ENCODE measurements around the gene OR6B1.
"Not testable (repeated sequence)": the region's sequence is repeated elsewhere in the genome, so short reads cannot be mapped to it uniquely, and the experiment has no call there.

The OR6B1 gene

DNA sequence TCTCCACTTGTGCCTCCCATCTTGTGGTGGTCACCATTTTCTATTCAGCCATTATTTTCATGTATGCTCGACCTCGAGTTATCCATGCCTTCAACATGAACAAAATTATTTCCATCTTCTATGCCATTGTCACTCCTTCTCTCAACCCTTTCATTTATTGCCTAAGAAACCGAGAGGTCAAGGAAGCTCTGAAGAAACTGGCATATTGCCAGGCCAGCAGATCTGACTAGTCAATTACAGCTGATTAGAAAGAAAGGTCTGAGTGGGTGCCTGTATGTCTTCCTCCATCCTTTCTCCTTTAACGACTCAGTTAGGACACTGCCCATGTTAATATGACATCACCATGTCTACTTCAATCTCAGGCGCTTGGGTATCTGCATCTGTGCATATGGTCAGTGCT lies 4.6 kb downstream of the OR6B1 start:
- DNase-seq = no peak
- intact Hi-C loops (cut with DNase I) = no loop called here

DNA sequence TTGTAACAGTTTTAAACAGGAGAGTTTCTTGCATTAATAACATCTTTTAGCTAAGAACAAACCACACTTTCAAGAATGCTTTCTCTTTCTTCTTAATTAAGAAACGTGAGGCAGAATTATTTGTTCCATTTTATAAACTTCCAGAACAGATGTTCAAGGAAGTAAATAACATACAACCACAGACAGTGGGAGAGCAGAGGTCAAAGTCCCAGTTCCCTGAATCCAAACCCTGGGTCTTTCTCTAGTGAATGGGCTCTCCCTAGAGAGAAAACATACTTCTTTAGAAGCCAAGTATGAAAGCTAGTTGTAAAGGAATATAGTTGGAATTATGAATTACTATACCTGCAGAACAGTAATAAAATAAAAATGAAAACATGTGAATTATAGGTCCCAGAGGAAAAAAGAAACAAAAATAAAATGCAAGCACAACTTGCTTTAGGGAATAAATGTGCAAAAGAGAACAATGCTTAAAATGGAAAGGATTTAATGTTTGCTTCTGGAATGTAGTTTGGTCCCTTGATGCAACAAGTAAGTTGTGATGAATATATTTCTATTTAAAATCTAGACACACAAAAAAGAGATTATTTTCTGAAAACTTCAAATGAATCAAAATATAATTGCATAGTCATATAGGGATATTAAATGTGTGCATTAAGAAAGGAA lies 6.0 kb downstream of the OR6B1 start:
- DNase-seq = no peak
- intact Hi-C loops (cut with DNase I) = no loop called here

DNA sequence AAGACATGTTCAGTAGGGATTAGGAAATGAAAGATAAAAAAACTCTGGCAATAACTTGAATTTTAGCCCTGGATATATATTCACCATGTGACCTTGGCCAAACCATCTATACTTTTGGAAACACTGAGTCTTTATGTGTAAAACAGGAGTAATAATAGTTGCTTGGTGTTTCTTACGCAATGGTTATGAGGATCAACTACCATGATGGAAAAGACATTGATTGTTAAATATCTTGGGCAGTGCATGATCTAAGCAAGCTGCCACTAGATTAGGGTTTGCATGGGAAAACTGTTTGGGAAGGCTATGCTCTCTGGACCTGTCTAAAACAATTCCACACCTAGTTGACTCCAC lies 6.5 kb downstream of the OR6B1 start:
- intact Hi-C loops (cut with DNase I) = no loop called here
- no peak for DNase-seq

DNA sequence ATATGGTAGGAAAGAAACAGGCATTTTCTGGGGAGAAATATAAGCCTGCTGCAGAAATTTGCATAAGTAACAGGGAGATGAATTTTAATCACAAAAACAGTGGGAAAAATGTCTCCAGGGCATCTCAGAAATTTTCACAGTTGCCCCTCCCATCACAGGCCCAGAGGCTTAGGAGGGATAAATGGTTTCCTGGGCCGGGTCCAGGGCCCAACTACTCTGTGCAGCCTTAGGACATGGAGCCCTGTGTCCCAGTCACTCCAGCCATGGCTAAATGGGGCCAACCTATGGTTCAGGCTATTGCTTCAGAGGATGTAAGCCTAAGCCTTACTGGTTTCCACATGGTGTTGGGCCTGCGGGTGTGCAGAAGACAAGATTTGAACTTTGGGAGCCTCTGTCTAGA lies 9.2 kb downstream of the OR6B1 start:
- intact Hi-C loops (cut with DNase I) = no loop called here
- DNase-seq = no peak

DNA sequence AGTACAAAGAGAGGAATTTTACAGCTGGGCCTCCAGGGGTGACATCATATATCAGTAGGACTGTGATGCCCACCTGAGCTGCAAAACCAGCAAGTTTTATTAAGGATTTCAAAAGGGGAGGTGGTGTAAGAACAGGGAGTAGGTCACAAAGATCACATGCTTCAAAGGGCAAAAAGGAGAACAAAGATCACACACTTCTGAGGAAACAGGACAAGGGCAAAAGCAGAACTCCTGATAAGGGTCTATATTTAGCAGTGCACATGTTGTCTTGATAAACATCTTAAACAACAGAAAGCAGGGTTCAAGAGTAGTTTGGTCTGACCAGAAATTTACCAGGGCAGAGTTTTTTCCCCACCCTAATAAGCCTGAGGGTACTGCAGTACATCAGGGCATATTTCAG lies 9.9 kb downstream of the OR6B1 start:
- intact Hi-C loops (cut with DNase I) = not testable (repeated sequence)

DNA sequence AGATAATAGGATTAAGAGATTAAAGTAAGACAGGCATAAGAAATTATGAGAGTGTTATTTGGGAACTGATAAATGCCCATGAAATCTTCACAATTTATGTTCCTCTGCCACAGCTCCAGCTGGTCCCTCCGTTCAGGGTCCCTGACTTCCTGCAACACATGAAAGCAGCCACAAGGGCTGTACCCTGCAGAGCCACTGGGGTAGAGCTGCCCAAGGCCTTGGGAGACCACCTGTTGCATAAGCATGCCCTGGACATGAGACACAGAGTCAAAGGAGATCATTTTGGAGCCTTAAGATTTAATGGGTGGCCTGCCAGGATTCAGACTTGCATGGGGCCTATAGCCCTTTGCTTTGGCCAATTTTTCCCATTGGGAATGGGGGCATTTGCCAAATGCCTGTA lies 10.7 kb downstream of the OR6B1 start:
- intact Hi-C loops (cut with DNase I); DNase-seq: not testable (repeated sequence)

More for the DNA sequence above, 9.9 kb downstream of the OR6B1 start:
- not testable (repeated sequence) for DNase-seq

DNA sequence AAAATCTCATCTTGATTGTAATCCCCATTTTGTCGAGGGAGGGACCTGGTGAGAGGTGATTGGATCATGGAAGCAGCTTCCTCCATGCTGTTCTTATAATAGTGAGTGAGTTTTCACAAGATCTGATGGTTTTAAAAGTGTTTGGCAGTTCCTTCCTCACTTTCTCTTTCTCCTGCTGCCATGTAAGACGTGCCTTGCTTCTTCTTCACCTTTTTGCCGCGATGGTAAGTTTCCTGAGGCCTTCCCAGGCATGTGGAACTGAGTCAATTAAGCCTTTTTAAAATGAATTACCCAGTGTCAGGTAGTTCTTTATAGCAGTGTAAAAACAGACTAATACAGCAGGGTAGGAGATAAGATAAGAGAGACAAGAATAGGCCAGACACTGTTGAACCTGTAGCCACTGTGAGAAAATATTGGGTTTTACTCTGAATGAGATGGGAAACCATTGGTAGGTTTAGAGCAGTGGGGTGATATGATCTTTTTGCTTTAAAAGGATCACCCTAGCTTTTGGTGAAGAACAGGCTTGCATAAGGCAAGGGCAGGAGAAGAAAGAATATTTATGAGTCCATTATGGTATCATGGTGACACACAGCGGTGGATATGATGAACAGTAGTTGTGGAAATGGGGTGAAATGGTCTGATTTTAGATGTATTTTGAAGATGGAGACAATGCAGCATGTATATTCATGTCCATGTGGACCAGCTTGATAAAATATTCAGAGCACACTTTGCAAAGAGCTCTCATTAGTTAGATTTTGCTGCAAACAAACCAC lies 11.5 kb downstream of the OR6B1 start:
- no peak for DNase-seq
- intact Hi-C loops (cut with DNase I) = no loop called here

DNA sequence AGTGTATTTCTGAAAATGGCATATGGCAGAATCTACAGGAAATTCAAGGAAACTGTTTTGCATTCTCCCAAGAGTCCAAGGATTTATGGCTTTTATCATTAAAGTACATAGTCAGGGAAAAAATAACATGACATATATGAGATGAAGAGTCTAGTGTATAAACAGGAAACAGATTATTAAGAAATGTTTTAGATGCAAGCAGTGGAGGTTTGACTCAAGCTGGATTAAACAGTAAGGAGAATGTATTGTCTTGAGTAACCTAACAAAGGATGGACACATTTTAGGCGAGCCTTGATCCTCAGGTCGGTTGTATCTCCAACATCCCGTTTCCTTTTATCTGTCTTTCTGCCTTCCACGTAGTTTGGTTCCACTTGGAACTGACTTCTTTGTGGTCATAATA lies 17.9 kb downstream of the OR6B1 start:
- no peak for DNase-seq
- intact Hi-C loops (cut with DNase I) = no loop called here

DNA sequence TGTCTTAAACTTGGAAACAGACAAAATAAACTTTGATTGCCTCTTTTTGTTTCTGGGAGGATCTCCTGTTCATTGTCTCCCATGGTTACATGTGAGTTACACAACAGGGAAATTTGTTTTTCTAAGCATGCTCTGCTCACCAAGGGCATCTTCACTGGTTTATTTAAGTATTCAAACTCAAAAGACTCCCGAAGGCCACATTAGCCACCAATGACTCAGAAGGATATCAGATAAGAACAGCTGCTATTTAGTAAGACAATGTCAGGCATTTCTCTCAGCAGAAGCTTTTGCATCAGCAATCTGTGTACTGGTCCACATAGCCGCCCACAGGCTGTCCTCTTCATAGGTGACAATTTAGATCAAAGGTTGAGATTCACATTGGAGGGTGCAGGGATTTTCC lies 19.3 kb downstream of the OR6B1 start:
- DNase-seq = no peak
- intact Hi-C loops (cut with DNase I) = no loop called here

DNA sequence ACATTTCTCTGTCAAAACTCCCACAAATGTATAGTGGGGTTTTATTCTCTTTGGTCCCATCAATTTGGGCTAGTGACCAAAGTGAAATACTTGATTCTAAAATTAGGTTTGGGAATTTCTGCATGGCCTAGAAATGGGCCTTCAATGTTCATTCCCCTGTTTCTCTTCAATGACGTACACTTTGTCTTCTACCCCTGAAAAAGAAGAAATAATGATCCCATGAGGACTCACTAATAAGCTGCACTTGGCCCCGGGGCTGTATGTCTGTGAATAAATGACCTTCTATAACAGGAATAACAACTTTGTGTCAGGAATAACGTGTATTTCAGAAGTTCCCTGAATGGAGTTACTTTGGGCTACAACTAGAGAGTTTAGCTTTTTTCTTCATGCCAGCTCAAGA lies 20.2 kb downstream of the OR6B1 start:
- intact Hi-C loops (cut with DNase I) = no loop called here
- DNase-seq = no peak

DNA sequence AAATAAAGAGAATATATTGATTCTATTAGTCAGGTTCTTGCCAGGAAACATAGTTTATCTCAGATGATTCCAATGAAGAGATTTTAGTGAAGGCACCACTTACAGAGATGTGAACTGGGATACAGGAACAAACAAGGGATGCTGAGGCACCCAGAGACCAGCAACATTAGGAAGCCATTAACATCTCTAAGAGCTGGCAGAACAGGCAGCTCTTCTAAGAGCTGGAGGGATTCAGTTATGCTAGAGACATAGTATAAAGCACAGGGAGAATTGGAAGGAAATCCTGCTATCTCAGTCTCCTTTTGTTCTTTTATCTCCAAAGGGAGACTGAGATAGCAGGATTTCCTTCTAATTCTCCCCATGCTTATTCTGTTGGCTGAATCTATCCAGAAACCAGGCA lies 22.0 kb downstream of the OR6B1 start:
- intact Hi-C loops (cut with DNase I) = no loop called here
- no peak for DNase-seq

DNA sequence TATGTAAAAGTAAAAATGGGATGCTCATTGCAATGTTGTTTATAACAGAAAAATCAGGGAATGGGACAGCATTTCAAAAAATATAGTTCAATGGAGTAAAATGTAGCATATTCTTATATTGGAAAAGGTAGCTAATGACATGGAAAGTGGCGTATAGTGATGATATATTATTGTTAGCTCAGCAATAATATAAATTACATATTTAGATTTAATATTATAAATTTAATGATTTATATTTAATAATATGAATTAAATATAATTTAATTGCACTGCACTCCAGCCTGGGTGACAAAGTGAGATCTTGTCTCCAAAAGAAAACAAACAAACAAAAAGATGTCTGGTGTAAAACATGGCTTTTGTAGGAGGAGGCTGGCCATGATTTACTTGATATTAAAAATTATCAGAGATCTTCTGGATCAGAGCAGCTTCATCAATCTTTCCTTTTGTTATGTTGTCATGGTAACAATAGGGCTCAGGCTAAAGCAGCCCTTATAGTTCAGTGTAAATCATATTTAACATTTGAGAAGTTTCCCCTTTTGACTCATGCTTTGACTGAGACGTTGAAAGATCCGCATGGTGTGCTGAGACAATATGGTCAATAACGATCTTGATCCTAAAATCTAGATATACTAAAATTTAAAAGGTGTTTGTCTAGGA lies 23.2 kb downstream of the OR6B1 start:
- DNase-seq = no peak
- intact Hi-C loops (cut with DNase I) = no loop called here

DNA sequence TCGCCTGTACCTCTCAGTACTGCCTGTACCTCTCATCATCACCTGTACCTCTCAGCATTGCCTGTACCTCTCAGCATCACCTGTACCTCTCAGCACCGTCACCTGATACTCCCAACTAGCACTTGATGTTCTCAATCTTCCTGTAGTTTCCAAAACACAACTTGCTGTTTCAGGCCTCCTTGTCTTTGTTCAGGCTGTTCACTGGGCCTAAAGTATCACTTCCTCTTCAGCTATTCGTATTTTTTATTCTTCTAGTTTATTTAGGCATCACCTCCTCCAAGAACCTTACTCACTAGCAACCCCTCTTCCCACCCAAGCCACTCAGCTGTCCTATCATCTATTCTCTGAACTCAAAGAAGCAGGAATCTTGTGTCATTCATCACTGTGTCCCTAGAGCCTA lies 24.1 kb downstream of the OR6B1 start:
- intact Hi-C loops (cut with DNase I) = no loop called here

DNA sequence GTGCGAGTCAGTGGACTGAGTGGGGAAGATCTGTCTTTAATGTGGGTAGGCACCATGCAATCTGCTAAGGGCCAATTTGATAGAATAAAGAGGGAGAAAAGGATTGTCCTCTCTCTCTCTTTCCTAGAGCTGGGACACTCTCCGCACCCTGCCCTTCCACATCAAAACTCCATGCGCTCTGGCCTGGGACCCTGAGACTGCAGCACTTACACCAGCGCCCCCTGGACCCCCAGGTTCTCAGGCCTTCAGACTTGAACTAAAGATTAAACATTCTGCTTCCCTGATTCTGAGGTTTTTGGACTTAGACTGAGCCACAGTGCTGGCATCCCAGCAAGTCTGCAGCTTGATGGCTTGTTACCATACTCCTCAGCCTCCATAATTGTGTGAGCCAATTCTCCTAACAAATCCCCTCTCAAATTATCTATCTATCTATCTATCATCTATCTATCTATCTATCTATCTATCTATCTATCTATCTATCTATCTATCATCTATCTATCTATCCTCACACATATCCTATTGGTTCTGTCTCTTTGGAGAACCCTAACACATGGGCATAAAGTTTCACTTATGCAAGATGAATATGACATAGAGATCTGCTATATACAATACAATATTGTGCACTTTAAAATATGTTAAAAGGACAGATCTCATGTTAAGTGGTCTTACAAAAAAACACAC lies 26.2 kb downstream of the OR6B1 start:
- DNase-seq = peak in 1 of 10 donors; percentile 67
- intact Hi-C loops (cut with DNase I) = no loop called here

More for the DNA sequence above, 24.1 kb downstream of the OR6B1 start:
- DNase-seq = no peak

DNA sequence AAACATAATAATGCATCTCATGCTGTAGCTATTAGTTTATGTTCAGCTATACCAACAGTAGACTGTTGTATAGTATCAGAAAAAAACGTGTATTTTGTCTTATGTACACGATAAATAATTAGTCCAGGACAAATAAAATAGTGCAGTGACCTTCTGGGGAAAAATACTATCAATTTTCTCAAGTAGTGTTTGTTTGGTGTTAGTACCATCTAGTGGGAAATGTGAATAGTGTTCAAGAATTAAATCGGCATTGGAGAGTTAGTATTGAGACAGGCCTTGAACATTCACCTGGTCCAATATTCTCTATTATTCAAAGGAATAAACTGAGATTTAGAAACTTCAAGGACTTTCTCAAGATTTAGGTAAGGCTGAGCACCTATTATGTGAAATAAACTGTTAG lies 26.9 kb downstream of the OR6B1 start:
- no peak for DNase-seq
- intact Hi-C loops (cut with DNase I) = no loop called here

DNA sequence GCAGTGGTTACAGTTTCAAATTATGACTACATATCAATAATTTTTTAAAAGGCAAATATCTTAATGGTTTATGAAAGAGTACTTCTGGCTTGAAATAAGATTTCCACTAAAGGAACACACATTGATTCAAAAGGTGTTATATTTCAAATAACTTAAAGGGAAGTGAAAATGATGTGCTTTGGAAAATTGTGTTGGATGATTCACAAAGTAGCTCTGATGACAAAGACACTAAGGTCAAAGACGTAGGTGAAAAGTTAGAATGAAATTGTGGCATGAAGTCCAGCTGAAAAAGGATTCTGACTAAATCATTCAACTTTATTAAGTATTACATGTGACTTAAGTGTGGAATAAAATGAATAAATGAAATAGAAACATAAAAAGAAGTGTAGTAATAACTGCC lies 27.9 kb downstream of the OR6B1 start:
- DNase-seq = no peak
- intact Hi-C loops (cut with DNase I) = no loop called here

DNA sequence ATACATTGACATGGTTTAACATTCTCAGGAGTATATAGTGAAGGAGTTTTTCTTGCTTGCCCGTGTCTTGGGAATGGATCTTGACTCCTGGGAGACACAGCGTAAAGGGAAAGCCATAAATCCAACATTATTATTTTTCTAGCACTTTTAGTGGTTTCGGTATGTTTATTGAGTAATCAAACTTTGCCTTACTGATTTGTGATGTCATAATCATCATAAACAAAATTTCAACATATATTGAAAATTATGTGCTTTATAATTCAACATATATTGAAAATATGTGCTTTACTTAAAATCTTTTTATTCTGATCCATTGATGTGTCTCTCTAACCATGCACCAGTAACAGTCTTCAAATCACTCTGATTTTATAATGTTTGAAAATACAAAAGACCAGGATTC lies 28.4 kb downstream of the OR6B1 start:
- intact Hi-C loops (cut with DNase I) = no loop called here
- no peak for DNase-seq

DNA sequence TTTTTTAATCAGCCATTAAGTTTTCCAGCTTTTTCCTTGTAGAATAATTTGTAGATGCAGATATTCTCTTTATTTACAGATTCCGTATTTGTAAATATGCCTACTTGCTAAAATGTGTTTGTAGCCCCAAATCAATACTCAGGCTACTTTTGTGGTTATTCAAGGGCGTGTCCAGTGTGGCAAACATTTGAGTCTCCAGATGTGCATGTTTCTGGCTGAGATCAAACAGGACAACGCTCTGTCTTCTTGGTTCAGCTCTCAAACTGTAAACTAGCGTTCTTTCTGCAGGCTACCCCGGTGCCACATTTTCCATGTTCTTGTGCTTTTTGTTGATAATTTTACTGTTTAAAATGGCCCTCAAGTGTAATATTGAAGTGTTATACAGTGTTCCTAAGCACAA lies 32.4 kb downstream of the OR6B1 start:
- intact Hi-C loops (cut with DNase I) = no loop called here
- no peak for DNase-seq

DNA sequence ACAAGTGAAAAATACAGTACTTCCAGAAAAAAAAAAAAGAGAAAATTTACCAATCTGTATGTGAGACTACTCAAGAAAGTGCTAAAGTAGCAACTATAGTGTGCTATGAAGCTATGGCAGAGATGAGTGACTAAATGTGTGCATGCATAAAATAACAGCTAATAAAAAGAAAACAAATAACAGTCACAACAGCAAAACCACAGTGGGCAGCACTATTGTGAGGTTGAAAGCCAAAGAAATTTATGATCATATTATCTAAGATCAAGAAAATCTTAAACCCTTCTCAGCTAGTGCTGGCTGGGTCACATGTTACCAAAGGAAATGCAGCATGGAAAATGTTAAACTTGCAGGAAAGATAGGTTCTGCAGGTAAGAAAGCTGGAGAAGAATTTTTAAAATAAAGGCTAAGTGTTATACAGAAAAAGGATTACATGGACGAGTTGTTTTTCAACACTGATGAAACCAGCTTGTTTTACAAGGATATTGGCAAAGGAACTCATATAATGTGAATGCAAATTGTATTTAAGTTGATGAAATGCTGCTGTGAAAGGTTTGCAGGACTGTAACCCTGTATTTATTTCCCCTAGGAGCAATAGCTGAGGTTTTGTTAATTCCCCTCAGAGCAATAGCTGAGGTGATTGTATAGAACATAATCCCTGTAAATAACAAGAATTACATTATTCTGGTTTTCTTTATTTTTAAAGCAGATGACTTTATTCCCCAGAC lies 33.0 kb downstream of the OR6B1 start:
- no peak for DNase-seq
- intact Hi-C loops (cut with DNase I) = no loop called here

DNA sequence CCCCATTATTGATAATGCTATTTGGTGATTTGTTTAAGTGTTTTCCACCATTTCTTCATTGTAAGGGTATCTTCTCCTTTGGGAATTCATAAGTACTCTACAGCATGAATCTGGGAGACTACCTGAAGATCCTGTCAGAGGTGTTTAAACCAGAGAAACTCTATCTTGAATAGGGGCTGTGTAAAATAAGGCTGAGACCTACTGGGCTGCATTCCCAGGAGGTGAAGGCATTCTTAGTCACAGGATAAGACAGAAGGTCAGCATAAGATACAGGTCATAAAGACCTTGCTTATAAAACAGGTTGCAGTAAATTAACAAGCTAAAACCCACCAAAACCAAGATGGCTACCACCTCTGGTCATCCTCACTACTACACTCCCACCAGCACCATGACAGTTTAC lies 35.3 kb downstream of the OR6B1 start:
- intact Hi-C loops (cut with DNase I) = no loop called here
- DNase-seq = no peak

Measured in posterior cingulate gyrus (tissue), 11 donors.